SU-DHL-6 (cell line): Measurements from ENCODE around the gene KCTD16.

ENCODE experiments used
- CTCF ChIP-seq: fragments of 200-600 bp; sonication (generic); IDR thresholded peaks from one replicate; pipeline ENCODE4 v1.5.1; 2017; ENCODE audit warnings: antibody characterized with exemption, mild to moderate bottlenecking, low read length, moderate library complexity; ENCODE audit not compliant: insufficient read depth, poor library complexity, severe bottlenecking
- EZH2phosphoT487 ChIP-seq: fragments of 200-600 bp; sonication (generic), shearing (Covaris generic); conservative IDR thresholded peaks from 2 replicates; pipeline ENCODE4 v1.6.1; 2018; ENCODE audit warnings: mild to moderate bottlenecking, antibody characterized with exemption, low read length, moderate library complexity, mixed read lengths

DNA sequence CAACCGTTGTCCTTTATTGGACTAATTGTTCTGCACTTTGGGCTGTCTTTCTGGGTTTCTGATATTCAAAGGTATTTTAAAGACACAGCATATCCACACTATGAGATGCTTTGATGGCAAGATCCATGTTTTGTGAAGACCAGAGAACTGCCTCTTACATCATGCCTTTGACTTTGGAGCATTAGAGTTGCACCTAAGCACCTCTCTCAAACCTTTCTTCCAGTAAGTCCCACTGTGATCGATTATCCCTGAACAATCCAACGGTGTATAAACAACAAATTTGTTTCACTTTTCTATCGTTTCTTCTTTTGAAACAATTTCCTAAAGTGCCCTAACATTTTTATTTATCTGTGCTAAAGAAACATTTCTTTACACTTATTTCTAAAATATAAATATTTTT is 144.4 kb downstream of the KCTD16 start:
- TF ChIP-seq CTCF (no peak), EZH2phosphoT487 (no peak)
